Measurements from ENCODE around the gene DPH3.

DNA sequence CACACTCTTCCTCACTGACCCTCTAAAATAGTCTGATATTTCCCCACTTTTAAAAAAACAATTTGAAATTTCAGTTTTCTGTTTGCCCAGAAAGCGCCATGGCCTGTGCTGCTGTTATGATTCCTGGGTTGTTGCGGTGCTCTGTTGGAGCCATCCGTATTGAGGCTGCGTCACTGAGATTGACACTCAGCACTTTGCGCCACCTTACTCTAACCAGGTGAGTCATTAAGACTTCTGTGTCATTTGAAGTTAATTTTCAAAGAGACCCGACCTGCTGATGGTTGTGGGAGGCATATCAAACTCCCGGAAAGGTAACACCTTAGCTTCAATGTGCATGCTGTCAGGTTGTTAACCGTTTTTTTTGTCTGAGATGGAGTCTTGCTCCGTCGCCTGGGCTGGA, 6.1 kb upstream of the DPH3 start:
- TF ChIP-seq, protein P1, sequence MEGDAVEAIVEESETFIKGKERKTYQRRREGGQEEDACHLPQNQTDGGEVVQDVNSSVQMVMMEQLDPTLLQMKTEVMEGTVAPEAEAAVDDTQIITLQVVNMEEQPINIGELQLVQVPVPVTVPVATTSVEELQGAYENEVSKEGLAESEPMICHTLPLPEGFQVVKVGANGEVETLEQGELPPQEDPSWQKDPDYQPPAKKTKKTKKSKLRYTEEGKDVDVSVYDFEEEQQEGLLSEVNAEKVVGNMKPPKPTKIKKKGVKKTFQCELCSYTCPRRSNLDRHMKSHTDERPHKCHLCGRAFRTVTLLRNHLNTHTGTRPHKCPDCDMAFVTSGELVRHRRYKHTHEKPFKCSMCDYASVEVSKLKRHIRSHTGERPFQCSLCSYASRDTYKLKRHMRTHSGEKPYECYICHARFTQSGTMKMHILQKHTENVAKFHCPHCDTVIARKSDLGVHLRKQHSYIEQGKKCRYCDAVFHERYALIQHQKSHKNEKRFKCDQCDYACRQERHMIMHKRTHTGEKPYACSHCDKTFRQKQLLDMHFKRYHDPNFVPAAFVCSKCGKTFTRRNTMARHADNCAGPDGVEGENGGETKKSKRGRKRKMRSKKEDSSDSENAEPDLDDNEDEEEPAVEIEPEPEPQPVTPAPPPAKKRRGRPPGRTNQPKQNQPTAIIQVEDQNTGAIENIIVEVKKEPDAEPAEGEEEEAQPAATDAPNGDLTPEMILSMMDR (IDR thresholded peaks at IDR 0.05) = no peak
- TF ChIP-seq POLR2A (IDR thresholded peaks at IDR 0.05) = no peak
- TF ChIP-seq EP300 (IDR thresholded peaks at IDR 0.05) = no peak

All from ovary (tissue), 3 donors.